Measurements from ENCODE around the gene SMYD3. TPM values are rescaled to one million over a fixed set of nuclear protein-coding genes. Genes with fewer than 3 reads are reported as not detected.

The SMYD3 gene
- total RNA-seq, 1 donor = 171 TPM

DNA sequence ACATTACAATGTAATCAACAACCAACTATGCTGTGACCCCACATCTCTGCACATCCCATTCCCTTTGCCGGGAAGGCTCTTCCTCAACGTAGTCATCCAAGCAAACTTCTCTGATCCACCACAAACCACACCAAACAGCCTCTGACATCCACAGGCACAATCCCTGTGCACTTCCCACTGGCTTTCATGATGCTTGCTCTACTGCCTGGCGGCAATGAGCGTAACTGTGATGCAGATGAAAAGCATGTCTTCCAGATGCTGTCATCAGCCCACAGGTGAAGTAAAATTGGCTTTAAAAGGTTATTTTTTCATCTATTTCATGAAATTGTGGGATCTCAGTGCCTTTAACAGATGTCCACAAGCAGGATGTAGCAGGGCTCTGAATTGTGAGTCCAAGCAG, 635.2 kb downstream of the SMYD3 start:
- no peak overlapping the region for H2AFZ ChIP-seq (ENCODE audit: low read length)
- H3K4me3 ChIP-seq (ENCODE audit: insufficient read depth, low read length) = no peak overlapping the region
- no peak overlapping the region for H3K4me2 ChIP-seq (ENCODE audit: insufficient read depth, low read length)
- no peaks in the 10 kb centered on the region for H4K20me1 ChIP-seq (ENCODE audit: insufficient read depth, low read length)
- no peaks in the 10 kb centered on the region for H3K9me3 ChIP-seq (ENCODE audit: low read depth, low read length)
- TF ChIP-seq, protein P1, sequence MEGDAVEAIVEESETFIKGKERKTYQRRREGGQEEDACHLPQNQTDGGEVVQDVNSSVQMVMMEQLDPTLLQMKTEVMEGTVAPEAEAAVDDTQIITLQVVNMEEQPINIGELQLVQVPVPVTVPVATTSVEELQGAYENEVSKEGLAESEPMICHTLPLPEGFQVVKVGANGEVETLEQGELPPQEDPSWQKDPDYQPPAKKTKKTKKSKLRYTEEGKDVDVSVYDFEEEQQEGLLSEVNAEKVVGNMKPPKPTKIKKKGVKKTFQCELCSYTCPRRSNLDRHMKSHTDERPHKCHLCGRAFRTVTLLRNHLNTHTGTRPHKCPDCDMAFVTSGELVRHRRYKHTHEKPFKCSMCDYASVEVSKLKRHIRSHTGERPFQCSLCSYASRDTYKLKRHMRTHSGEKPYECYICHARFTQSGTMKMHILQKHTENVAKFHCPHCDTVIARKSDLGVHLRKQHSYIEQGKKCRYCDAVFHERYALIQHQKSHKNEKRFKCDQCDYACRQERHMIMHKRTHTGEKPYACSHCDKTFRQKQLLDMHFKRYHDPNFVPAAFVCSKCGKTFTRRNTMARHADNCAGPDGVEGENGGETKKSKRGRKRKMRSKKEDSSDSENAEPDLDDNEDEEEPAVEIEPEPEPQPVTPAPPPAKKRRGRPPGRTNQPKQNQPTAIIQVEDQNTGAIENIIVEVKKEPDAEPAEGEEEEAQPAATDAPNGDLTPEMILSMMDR (IDR thresholded peaks at IDR 0.05; ENCODE audit: extremely low read depth, low read depth, low read length) = no peak
- peaks cover 48% of the 10 kb centered on the region for H3K4me1 ChIP-seq (ENCODE audit: insufficient read depth, low read length)
- no peaks in the 10 kb centered on the region for H3K36me3 ChIP-seq (ENCODE audit: insufficient read depth, low read length)
- no peaks in the 10 kb centered on the region for H3K27me3 ChIP-seq (ENCODE audit: insufficient read depth, low read length)
- peak overlapping the region; percentile 91 for H3K27ac ChIP-seq (ENCODE audit: low read depth, low read length)
- DNase-seq (ENCODE audit: insufficient read length, low spot score, missing footprints) = no peak
- no peaks in the 10 kb centered on the region for H3K79me2 ChIP-seq (ENCODE audit: insufficient read depth, low read length)

DNA sequence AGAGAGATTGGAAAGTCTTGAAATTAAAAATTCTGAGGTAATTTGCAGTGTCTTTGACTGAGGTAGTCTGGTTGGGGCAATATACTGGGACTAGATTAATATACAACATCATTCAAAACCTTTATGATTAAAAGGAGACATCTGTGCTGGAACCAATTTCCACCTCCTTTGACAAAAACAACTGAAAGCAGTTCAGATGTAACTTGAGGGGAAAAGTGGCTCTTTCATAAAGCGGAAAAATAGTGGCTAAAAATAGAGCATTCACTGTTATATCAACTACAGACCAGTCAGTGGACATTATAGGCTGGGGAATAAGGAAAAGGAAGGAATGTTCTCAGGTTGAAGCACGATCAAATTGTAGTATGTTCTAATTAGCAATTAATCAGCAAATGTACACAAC, 635.9 kb downstream of the SMYD3 start:
- TF ChIP-seq, protein P1 (IDR thresholded peaks at IDR 0.05; ENCODE audit: extremely low read depth, low read depth, low read length) = no peak
- Histone ChIP-seq H3K4me3 (ENCODE audit: insufficient read depth, low read length) (no peak overlapping the region), H3K4me1 (ENCODE audit: insufficient read depth, low read length) (peaks cover 48% of the 10 kb centered on the region), H3K27ac (ENCODE audit: low read depth, low read length) (peak overlapping the region; percentile 91), H2AFZ (ENCODE audit: low read length) (no peak overlapping the region), H3K27me3 (ENCODE audit: insufficient read depth, low read length) (no peaks in the 10 kb centered on the region), H3K36me3 (ENCODE audit: insufficient read depth, low read length) (no peaks in the 10 kb centered on the region), H4K20me1 (ENCODE audit: insufficient read depth, low read length) (no peaks in the 10 kb centered on the region), H3K79me2 (ENCODE audit: insufficient read depth, low read length) (no peaks in the 10 kb centered on the region), H3K9me3 (ENCODE audit: low read depth, low read length) (no peaks in the 10 kb centered on the region), H3K4me2 (ENCODE audit: insufficient read depth, low read length) (peak overlapping the region; percentile 2)
- no peak for DNase-seq (ENCODE audit: insufficient read length, low spot score, missing footprints)

- no peaks in the 10 kb centered on the region for H3K36me3 ChIP-seq (ENCODE audit: insufficient read depth, low read length)
- TF ChIP-seq, protein P1 (IDR thresholded peaks at IDR 0.05; ENCODE audit: extremely low read depth, low read depth, low read length) = no peak
- H3K4me2 ChIP-seq (ENCODE audit: insufficient read depth, low read length) = no peak overlapping the region
- no peak for DNase-seq (ENCODE audit: insufficient read length, low spot score, missing footprints)
- no peak overlapping the region for H2AFZ ChIP-seq (ENCODE audit: low read length)
- H3K9me3 ChIP-seq (ENCODE audit: low read depth, low read length) = no peaks in the 10 kb centered on the region
- peaks cover 43% of the 10 kb centered on the region for H3K4me1 ChIP-seq (ENCODE audit: insufficient read depth, low read length)
- no peaks in the 10 kb centered on the region for H4K20me1 ChIP-seq (ENCODE audit: insufficient read depth, low read length)
- no peaks in the 10 kb centered on the region for H3K27me3 ChIP-seq (ENCODE audit: insufficient read depth, low read length)
- H3K79me2 ChIP-seq (ENCODE audit: insufficient read depth, low read length) = no peaks in the 10 kb centered on the region
- H3K4me3 ChIP-seq (ENCODE audit: insufficient read depth, low read length) = no peak overlapping the region
- H3K27ac ChIP-seq (ENCODE audit: low read depth, low read length) = peak overlapping the region; percentile 91
Observed at GRCh38 chr1:245870698-245871097, 636.4 kb downstream of the SMYD3 start.

DNA sequence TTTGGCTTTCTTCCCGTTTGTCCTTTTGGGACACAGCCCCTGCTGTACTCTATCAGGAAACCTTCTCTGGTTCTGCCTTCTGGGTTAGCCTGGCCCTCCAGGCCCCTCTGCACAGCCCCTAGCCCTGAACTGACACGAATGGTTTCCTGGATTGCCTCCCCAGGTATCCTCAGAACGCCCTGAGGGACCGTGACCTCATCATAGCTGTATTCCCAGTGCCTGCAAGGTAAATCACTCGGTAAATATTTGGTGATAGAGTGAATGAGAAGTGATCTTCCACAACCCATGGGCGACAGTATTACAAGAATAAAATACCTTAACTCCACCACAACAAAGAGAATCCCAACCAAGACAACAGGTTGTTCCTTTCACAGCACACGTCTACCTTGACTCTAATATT, 637.2 kb downstream of the SMYD3 start:
- DNase-seq (ENCODE audit: insufficient read length, low spot score, missing footprints) = no peak
- no peak overlapping the region for H3K27ac ChIP-seq (ENCODE audit: low read depth, low read length)
- H3K27me3 ChIP-seq (ENCODE audit: insufficient read depth, low read length) = no peaks in the 10 kb centered on the region
- H3K9me3 ChIP-seq (ENCODE audit: low read depth, low read length) = no peaks in the 10 kb centered on the region
- H4K20me1 ChIP-seq (ENCODE audit: insufficient read depth, low read length) = no peaks in the 10 kb centered on the region
- TF ChIP-seq, protein P1 (IDR thresholded peaks at IDR 0.05; ENCODE audit: extremely low read depth, low read depth, low read length) = no peak
- H3K4me1 ChIP-seq (ENCODE audit: insufficient read depth, low read length) = peaks cover 34% of the 10 kb centered on the region
- no peaks in the 10 kb centered on the region for H3K79me2 ChIP-seq (ENCODE audit: insufficient read depth, low read length)
- H2AFZ ChIP-seq (ENCODE audit: low read length) = no peak overlapping the region
- no peaks in the 10 kb centered on the region for H3K36me3 ChIP-seq (ENCODE audit: insufficient read depth, low read length)
- no peak overlapping the region for H3K4me3 ChIP-seq (ENCODE audit: insufficient read depth, low read length)
- H3K4me2 ChIP-seq (ENCODE audit: insufficient read depth, low read length) = no peak overlapping the region
